ENCODE results near the gene CFD.
"Not testable (repeated sequence)": the region's sequence is repeated elsewhere in the genome, so short reads cannot be mapped to it uniquely, and the experiment has no call there.

The CFD gene

DNA sequence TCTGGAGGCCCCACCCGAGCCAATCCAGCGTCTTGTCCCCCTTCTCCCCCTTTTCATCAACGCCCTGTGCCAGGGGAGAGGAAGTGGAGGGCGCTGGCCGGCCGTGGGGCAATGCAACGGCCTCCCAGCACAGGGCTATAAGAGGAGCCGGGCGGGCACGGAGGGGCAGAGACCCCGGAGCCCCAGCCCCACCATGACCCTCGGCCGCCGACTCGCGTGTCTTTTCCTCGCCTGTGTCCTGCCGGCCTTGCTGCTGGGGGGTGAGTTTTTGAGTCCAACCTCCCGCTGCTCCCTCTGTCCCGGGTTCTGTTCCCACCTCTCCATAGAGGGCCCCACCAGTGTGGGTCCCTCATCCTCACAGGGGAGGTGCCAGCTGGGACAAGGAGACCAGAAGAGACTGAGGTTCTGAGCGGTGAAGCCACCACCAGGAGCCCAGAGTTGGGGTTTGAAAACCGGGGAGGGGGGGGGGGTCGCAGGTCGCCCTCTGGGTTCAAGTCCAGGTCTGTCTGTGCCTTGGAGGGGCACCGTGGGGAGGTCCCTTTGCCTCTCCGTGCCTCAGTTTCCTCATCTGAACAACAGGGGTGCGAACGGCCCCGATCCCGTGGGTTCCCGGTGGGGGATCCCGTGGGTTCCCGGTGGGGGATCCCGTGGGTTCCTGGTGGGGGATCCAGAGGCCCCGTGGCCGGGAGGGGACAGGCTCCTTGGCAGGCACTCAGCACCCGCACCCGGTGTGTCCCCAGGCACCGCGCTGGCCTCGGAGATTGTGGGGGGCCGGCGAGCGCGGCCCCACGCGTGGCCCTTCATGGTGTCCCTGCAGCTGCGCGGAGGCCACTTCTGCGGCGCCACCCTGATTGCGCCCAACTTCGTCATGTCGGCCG is 7.1 kb upstream of the CFD start, which contains the start of gene ELANE:
Gene ELANE, plus strand, starts transcription at position 168 of the 878 bp plus-strand sequence. Its CDS starts 26 bp downstream, at position 194.
- DNase-seq (ENCODE audit: low read depth in 2 of 2), result no peak

DNA sequence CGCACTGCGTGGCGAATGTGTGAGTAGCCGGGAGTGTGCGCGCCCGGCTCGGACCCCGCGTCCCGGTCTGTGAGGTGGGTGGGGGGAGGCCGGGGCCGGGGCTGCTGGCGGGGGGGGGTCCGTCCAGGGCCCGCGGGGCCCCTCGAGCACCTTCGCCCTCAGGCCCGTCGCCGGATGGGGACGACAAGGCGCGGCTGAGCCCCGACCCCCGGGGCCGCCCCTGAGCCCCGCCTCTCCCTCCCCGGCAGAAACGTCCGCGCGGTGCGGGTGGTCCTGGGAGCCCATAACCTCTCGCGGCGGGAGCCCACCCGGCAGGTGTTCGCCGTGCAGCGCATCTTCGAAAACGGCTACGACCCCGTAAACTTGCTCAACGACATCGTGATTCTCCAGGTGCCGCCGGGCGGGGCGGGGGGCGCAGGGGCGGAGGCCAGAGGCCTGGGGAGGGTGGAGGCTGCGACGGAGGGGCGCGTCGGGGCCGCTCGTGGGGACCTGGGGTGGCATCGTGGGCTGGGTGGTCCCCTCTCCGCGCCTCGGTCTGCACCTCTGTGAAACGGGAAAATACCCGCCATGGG is 6.4 kb upstream of the CFD start:
- DNase-seq (ENCODE audit: low read depth in 2 of 2), result no peak

DNA sequence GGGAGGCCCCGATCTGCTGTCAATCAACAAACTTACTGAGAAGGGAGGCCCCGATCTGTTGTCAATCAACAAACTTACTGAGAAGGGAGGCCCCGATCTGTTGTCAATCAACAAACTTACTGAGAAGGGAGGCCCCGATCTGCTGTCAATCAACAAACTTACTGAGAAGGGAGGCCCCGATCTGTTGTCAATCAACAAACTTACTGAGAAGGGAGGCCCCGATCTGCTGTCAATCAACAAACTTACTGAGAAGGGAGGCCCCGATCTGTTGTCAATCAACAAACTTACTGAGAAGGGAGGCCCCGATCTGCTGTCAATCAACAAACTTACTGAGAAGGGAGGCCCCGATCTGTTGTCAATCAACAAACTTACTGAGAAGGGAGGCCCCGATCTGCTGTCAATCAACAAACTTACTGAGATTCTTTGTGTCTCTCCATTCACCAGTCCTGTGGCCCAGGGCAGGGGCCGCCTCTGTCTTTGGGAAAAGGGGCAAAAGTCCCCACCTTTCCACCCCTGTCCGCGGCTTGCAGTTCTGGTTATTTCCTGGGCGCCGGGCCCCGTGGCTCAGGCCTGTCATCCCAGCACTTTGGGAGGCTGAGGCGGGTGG is 5.7 kb upstream of the CFD start:
- DNase-seq (ENCODE audit: low read depth in 2 of 2), result not testable (repeated sequence)

DNA sequence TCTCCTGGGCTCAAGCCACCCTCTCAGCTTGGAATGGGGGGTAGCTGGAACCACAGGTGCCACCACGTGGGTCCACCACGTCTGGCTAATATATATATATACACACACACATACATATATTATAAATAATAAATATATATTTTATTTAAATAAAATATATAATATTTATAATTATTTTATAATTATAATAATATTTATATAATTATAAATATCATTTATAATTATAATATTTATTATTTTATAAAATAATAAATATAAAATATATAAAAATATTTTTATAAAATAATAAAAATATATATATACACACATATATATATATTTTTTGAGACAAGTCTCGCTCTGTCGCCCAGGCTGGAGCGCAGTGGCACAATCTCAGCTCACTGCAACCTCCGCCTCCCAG is 4.9 kb upstream of the CFD start:
- no peak for DNase-seq (ENCODE audit: low read depth in 2 of 2)

DNA sequence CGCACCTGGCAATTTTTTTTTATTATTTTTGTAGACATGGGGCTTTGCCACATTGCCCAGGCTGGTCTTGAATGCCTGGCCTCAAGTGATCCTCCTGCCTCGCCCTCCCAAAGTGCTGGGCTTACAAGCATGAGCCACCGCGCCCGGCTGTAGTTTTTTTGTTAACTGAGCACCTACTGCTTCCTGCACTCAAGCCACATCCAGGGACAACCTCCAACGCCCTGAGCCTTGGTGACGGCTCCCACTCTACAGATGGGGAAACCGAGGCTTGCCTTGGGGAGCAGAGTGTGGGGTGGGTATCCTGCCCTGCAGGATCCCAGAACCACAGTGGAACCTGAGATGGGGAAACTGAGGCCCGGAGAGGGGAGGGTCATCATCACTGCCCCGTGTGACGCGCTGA is 4.3 kb upstream of the CFD start:
- no peak for DNase-seq (ENCODE audit: low read depth in 2 of 2)

DNA sequence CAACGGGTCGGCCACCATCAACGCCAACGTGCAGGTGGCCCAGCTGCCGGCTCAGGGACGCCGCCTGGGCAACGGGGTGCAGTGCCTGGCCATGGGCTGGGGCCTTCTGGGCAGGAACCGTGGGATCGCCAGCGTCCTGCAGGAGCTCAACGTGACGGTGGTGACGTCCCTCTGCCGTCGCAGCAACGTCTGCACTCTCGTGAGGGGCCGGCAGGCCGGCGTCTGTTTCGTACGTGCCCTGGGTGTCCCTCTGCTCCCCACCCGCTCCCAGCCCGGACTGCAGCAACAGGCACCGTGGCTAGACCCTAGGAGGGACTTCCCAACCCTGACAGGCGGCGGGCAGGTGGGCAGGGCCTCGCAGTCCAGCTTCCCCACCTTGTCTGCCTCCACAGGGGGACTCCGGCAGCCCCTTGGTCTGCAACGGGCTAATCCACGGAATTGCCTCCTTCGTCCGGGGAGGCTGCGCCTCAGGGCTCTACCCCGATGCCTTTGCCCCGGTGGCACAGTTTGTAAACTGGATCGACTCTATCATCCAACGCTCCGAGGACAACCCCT is 3.8 kb upstream of the CFD start:
- DNase-seq (ENCODE audit: low read depth in 2 of 2), result no peak

DNA sequence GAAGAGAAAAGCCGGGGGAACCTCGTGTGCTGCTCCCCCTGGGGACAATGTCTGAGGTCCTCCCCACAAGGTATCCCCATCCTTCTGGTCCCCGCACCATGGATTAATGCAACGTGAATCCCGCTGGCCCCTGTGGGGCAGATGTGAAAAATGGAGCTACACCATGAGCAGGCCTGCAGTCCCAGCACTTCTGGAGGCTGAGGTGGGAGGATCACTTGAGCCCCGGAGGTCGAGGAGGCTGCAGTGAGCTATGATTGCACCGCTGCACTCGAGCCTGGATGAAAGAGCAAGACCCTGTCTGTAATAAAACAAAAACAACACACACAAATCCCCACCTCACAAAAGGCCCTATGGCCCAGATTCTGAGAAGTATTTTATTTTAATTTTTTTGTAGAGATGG is 1.2 kb upstream of the CFD start:
- no peak for DNase-seq (ENCODE audit: low read depth in 2 of 2)

DNA sequence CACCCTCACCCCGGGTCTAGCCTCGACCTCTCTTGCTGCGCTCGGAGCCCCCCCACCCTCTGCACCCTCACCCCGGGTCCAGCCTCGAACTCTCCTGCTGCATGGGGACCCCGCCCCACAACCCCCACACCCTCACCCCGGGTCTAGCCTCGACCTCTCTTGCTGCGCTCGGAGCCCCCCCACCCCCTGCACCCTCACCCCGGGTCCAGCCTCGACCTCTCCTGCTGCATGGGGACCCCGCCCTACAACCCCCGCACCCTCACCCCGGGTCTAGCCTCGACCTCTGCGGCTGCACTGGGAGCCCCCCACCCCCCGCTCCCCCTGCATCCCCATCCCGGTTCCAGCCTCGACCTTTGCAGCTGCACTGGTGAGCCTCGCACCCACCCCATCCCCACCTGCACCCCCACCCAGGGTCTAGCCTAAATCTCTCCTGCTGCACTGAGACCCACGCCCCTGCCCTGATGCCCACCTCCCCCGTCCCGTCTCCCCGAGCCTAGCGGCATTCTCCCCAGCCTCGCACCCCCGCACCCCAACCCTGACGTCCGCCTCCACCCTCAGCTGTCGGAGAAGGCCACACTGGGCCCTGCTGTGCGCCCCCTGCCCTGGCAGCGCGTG is 1.8 kb downstream of the CFD start:
- DNase-seq (ENCODE audit: low read depth in 2 of 2), result no peak

DNA sequence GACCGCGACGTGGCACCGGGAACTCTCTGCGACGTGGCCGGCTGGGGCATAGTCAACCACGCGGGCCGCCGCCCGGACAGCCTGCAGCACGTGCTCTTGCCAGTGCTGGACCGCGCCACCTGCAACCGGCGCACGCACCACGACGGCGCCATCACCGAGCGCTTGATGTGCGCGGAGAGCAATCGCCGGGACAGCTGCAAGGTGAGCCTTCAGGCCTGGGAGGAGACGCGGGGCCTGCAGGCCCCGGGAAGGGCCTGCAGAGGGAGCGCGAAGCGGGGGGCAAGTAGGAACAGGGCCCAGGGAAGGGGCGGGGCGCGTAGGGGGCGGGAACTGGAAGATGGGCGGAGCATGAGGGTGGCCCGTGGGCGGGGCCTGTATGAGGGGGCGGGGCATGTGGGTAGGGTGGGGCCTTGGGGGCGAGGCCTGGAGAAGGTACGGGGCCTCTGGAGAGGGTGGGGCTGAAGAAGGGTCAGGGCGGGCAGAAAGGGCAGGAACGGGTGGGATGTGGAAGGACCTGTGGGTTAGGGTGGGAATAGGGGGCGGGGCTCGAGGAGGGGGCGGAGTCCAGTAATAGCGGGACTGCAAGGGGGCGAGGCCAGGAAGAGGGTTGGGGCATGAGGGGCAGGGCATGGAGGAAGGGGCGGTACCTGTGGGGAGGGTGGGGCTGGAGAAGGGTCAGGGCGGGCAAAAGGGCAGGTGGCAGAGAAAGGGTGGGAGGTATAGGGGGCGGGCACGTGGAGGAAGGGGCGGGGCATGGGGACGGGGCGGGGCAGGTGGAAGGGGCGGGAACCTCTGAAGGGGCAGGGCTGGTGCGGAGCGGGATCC is 2.5 kb downstream of the CFD start:
- peak; percentile 37 to 51 for DNase-seq (ENCODE audit: low read depth in 2 of 2)

DNA sequence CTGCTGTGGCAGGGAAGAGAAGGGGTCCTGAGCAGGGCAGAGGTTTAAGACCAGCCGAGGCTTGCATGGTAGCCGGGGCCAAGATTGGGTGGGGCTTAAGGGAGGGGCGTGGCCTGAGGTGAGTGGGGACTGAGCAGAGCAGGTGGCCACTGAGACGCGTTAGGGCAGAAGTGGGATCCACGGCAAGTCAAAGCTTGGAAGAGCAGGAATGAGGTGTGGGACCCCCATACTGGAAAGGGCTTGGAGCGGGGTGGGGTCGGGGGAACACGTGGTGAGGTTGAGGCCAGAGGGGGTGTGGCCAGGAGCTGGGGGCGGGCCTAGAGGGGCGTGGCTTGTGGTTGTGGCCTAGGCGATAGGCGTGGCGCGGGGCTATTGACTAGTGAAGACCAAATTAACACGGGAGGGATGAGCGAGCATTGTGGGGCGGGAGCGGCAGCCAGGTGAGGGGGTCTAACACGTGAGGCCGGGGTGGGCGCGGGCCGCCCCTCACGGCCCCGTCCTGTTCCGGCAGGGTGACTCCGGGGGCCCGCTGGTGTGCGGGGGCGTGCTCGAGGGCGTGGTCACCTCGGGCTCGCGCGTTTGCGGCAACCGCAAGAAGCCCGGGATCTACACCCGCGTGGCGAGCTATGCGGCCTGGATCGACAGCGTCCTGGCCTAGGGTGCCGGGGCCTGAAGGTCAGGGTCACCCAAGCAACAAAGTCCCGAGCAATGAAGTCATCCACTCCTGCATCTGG is 3.3 kb downstream of the CFD start:
- peak; percentile 61 to 64 for DNase-seq (ENCODE audit: low read depth in 2 of 2)

DNA sequence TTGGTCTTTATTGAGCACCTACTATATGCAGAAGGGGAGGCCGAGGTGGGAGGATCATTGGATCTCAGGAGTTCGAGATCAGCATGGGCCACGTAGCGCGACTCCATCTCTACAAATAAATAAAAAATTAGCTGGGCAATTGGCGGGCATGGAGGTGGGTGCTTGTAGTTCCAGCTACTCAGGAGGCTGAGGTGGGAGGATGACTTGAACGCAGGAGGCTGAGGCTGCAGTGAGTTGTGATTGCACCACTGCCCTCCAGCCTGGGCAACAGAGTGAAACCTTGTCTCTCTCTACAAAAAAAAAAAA is 3.8 kb downstream of the CFD start:
- no peak for DNase-seq (ENCODE audit: low read depth in 2 of 2)

DNA sequence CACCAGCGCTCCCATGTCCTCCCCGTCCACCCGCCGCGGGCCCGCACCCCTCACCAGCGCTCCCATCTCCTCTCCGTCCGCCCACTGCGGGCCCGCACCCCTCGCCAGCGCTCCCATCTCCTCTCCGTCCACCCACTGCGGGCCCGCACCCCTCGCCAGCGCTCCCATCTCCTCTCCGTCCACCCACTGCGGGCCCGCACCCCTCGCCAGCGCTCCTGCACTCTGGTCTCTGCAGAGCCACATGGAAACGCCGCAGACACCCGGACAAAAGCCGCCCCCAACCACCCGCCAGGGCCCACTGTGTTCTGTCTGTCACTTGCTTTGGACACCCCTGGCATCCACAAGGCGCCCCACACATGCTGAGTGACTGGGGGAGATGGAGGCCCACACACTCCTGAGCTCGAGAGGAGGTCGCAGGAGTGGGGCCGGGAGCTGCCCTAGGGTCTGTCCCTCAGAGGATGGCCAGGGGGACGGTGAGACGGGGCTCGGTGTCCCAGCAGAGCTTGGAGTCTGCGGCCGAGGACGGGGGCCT is 7.4 kb downstream of the CFD start:
- DNase-seq (ENCODE audit: low read depth in 2 of 2), result no peak

DNA sequence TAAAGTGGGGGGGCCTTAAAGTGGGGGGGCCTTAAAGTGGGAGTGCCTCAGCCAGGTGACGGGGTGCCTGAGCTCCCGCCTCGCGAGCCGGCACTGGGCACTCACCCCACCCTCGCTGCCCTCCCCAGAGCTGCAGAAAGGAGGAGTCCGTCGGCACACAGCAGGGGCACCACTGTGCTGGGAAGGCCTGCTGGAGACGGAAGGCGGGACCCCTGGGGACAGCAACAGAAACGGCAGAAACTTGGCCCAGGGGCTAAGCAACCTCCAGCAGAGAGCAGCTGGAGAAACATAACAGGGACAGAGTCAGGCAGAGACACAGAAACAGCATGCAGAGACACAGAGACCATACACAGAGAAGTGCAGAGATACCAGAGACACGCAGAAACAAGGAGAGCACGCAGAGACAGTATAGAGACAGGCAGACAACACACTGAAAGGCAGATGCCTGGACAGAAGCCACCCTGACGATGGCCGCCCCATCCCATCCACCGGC is 7.9 kb downstream of the CFD start:
- no peak for DNase-seq (ENCODE audit: low read depth in 2 of 2)

DNA sequence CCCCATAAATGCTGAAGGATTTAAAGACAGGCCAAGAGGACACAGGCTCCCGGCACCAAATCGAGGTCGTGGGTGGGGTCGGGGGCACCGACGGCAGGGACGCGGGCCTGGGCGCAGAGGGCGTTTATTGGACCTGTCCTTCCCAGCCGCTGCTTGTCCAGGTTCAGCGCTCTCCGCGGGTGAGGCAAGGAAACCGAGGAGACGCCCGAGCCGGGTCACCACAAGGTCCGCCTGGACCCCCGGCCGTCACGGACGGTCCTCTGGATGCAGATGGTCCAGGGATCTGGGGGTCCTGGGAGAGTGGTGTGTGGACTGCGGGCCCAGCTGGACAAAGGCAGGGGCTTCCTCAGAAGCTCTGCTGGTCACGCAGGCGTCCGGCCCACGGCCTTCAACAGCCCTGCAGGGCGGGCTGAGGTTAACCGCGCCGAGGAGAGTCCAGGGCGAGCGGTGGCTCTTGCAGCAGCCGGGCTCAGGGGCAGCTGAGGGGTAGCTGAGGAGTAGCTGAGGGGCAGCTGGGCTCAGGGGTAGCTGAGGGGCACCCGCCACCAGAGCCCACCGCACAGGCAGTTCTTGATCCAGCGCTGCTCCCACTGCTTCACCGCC is 8.5 kb downstream of the CFD start:
- DNase-seq (ENCODE audit: low read depth in 2 of 2), result no peak

DNA sequence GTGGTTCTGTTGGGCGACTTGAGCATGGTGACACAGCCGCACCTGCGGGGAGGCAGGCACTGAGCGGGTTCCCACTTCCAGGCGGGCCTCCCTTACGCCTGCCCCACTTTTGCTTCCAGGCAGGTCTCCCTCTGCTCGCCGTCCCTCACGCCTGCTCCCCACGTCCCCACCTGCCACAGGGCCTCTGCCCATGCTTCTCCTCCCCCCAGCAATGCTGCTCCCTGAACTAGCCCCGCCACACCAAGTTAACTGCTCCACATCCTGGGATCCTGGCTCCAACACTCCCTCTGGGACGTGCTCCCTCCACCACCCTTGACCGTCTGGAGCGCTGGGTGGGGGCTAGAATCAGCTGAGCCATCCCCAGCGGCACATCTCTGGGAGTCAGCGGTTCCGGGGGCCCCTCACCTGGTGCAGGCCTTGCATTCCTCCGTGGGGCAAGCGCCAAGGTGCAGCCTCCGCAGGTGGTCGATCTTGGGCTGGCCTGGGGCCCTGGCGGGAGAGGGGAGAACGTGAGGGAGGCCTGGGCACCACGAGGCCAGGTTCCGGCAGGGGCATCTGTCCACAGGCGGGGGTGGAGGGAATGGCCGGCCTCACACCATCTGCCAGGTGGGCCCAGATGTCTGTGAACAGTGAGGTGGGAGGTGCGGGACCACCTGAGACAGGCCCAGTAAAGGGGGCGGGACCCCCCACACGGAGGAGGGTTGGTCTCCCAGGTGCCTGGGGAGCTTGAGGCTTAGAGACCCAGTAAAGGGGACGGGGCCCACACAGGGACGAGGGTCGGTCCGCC is 9.2 kb downstream of the CFD start:
- no peak for DNase-seq (ENCODE audit: low read depth in 2 of 2)

DNA sequence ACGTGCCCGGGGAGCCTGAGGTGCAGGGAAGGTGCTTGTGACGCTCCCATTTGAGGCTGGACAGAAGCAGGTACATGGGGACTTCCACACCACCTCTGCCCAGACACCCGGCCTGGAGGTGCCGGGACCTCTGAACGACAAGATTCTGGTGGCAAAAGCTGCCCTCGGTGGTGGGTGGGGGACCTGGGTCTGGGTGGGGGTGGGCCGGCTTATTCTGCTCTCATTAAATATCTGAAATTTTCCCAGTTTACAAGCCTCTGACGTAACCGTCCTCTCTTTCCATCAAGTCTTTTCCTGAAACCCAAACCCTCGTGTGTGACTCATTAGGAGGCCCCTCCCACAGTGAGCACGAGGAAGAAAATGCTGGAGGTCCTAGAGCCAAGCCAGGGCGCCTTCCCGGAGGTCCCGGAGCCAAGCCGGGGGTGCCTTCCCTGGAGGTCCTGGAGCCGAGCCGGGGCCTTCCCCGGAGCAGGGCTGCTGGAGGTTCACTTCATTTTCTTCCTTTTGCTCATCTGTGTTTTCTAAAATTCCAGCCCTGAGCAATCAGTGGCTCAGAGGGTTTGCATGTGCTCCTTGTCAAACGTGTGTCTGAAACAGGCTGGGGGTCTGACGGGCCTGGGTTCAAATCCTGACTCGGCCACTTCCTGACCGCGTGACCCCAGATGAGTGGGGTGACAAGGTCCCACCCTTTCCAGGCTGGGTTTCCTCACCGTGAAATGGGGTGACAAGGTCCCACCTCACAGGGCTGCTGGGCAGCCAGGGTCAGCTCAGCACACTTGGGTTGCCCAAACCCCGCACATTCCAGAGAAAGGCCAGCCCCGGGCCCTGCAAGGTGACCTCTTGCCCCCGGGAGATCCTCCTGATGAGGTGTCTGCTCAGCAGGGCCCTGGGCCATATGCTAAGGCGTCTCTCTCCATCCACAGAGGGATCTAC is 10.0 kb downstream of the CFD start:
- DNase-seq (ENCODE audit: low read depth in 2 of 2), result no peak

DNA sequence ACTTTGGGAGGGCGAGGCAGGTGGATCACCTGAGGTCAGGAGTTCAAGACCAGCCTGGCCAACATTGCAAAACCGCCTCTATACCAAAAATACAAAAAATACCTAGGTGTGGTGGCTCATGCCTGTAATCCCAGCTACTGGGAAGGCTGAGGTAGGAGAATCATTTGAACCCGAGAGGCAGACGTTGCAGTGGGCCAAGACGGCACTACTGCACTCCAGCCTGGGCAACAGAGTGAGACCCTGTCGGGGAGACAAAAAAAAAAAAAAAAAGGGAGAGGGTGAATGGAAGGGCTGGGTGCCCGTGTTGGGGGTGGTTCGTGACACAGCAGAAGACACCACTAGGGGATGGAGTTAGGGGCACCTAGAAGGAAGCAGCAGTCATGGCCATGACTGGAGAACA is 10.8 kb downstream of the CFD start:
- DNase-seq (ENCODE audit: low read depth in 2 of 2), result no peak

DNA sequence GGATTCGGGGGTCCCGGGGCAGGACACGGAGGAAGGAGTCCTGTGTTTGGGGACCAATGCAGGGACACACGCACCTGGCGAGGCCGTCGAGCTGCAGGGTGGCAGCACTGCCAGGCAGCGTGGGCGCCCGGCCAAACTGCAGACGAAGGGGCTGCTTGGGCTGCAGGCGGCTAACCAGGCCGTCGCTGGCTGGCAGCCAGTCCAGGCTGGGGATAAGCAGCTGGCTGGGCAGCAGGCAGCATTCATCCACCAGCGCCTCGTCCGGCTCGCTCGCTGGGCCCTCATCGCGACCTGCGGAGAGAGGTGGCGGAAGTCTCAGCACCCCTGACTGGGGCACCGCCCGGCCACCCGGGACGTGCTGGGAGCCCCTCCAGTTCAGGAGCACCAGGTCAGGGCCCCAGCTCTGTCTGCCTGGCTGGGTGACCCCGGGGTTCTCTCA is 11.5 kb downstream of the CFD start:
- no peak for DNase-seq (ENCODE audit: low read depth in 2 of 2)
